CD4-positive, CD25-positive, alpha-beta regulatory T cell (primary cell): ENCODE data around the gene B3GNT9. TPM values are rescaled to one million over a fixed set of nuclear protein-coding genes. Genes with fewer than 3 reads are reported as not detected.

Source experiments
- ATAC-seq, 2 donors: fragments of 150-1000 bp; cut with Tn5 transposase; one replicate each; pipeline ENCODE4 v1.10.0; 2021; ENCODE audit warnings: low read depth in 2 of 2, moderate number of reproducible peaks in 2 of 2, moderate library complexity in 1 of 2
- DNase-seq, 3 donors: peaks; one replicate each; pipeline versions ENCODE4 v3.0.0 to v3.0.0-alpha.2; 2012 to 2022; ENCODE audit warnings: mixed read lengths in 1 of 3
- H3K27ac ChIP-seq: one replicate; pipeline ENCODE4 v1.7.0; 2013; ENCODE audit warnings: mild to moderate bottlenecking, low read length; ENCODE audit not compliant: insufficient read depth, poor library complexity, severe bottlenecking
- H3K27me3 ChIP-seq: one replicate; pipeline ENCODE4 v1.7.0; 2013; ENCODE audit warnings: low read length; ENCODE audit not compliant: control insufficient read depth, insufficient read depth
- H3K36me3 ChIP-seq: one replicate; pipeline ENCODE4 v1.7.0; 2013; ENCODE audit warnings: mild to moderate bottlenecking, low read length, moderate library complexity; ENCODE audit not compliant: control insufficient read depth, insufficient read depth
- H3K4me1 ChIP-seq: 2 replicates; pipeline ENCODE4 v1.7.0; 2013; ENCODE audit warnings: mild to moderate bottlenecking, low read length; ENCODE audit not compliant: insufficient read depth, control insufficient read depth, poor library complexity, severe bottlenecking
- H3K4me3 ChIP-seq: one replicate; pipeline ENCODE4 v1.7.0; 2013; ENCODE audit warnings: low read depth, mild to moderate bottlenecking, low read length, moderate library complexity
- H3K9me3 ChIP-seq, 2 experiments: 1 replicate in 1 of 2; 2 replicates in 1 of 2; pipeline ENCODE4 v1.7.0; 2013; ENCODE audit warnings: low read length in 2 of 2, mild to moderate bottlenecking in 1 of 2, moderate library complexity in 1 of 2; ENCODE audit not compliant: control insufficient read depth in 2 of 2
- H3K27ac Mint-ChIP-seq, 3 donors: one replicate each; pipeline ENCODE4 v1.8.0; 2020 to 2022; ENCODE audit warnings: mild to moderate bottlenecking in 3 of 3, mixed read lengths in 3 of 3, moderate library complexity in 2 of 3
- H3K27me3 Mint-ChIP-seq: one replicate; pipeline ENCODE4 v1.8.0; 2022; ENCODE audit warnings: mild to moderate bottlenecking, mixed read lengths
- H3K36me3 Mint-ChIP-seq: one replicate; pipeline ENCODE4 v1.8.0; 2020; ENCODE audit warnings: mixed read lengths
- H3K4me1 Mint-ChIP-seq, 4 donors: one replicate each; pipeline ENCODE4 v1.8.0; 2020 to 2022; ENCODE audit warnings: mixed read lengths in 4 of 4, mild to moderate bottlenecking in 1 of 4
- H3K4me3 Mint-ChIP-seq, 4 donors: one replicate each; pipeline ENCODE4 v1.8.0; 2020 to 2022; ENCODE audit warnings: mild to moderate bottlenecking in 4 of 4, mixed read lengths in 4 of 4, moderate library complexity in 3 of 4
- H3K9me3 Mint-ChIP-seq, 7 donors: one replicate each; pipeline ENCODE4 v1.8.0; 2020 to 2022; ENCODE audit warnings: mixed read lengths in 7 of 7, mild to moderate bottlenecking in 3 of 7, moderate library complexity in 2 of 7
- polyA plus RNA-seq, 4 donors: library from polyadenylated mRNA; unstranded; fragments of 300-500 nt; fragmentation: Illumina TruSeq; gene quantifications; one replicate each; pipeline ENCODE4 v1.2.3, GENCODE V29; 2021
- total RNA-seq: library from RNA; stranded (reverse); gene quantifications from one replicate; pipeline ENCODE4 v1.2.3, GENCODE V29; 2022

Gene B3GNT9
- total and polyA plus RNA-seq, 5 donors from 2014 or later = 0.44 to 3.4 (median 1.3) TPM

DNA sequence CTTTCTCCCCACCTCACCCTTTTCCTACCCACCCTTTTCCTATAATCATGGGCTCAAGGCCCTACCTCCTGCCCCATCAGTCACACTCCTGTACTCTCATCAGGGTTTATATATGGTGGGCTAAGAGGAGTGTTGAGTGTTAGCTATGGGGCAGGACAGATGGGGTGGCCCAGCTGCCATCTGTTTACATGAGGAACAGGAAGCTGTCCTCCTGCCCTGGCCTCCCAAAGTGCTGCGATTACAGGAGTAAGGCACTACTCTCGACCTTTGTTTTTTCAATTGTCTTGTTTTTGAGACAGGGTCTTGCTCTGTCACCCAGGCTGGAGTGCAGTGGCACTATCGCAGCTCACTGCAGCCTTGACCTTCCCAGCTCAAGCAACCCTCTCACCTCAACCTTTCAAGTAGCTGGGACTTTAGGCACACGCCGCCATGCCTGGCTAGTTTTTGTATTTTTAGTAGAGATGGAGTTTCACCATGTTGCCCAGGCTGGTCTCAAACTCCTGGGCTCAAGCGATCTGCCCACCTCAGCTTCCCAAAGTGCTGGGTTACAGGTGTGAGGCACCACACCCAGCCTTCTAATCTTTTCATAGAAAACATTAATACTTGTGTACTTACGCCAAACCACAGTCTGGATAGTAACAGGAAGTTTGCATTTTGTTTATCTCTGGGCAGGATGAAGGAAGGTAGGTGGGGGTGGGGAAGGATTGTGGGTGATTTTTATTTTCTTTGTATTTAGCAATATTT is 7.3 kb upstream of the B3GNT9 start:
- Mint-ChIP-seq H3K4me3 (peak overlapping the region; percentile 89 to 98 (median 95)), H3K36me3 (no peaks in the 10 kb centered on the region), H3K4me1 (peaks cover 10 to 71% (median 38%) of the 10 kb centered on the region in 4 donors), H3K9me3 (no peaks in the 10 kb centered on the region), H3K27ac (peak overlapping the region; percentile 79 to 96 (median 96)), H3K27me3 (peaks cover 21% of the 10 kb centered on the region)
- peak overlapping the region; percentile 89 for H3K27ac ChIP-seq
- H3K4me3 ChIP-seq = peak overlapping the region; percentile 77
- DNase-seq = peak in 1 of 3 donors; percentile 73
- no peak for ATAC-seq
- no peaks in the 10 kb centered on the region for H3K9me3 ChIP-seq
- peaks cover 63% of the 10 kb centered on the region for H3K4me1 ChIP-seq
- H3K36me3 ChIP-seq = no peaks in the 10 kb centered on the region
- peaks cover 3% of the 10 kb centered on the region for H3K27me3 ChIP-seq

DNA sequence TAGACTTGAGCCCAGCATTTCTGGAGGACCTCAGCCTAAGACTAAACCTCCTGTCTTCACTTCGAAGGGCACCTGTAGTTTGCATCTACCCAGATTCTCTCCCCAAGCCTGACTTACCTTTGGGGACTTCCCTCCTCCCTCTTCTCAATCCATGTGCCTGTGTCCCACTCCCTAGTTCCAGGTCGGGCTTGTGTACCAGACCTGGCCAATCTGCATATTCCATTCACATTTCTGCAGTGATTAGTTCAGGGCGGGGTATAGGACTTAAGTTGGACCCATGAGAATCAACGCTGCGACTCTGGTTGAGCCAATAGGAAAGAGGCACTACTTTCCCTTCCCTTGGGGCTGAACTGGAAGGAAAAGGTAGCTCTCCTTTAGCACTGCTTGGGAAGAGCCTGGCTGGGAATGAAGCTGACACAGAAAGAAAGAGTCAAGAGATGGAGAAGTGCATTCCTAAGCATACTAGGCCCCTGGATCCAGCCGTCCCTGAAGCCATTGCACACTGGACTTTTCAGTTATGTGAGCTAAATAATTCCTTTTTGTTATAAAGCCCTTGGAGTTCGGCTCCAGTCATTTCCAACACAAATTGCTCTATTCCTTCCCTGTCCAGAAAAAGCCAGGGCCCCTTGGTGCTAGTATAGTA is 6.4 kb upstream of the B3GNT9 start:
- Mint-ChIP-seq H3K27me3 (peaks cover 24% of the 10 kb centered on the region), H3K36me3 (no peaks in the 10 kb centered on the region), H3K27ac (peak overlapping the region; percentile 37 to 96 (median 79)), H3K9me3 (no peaks in the 10 kb centered on the region), H3K4me1 (peaks cover 8 to 71% (median 37%) of the 10 kb centered on the region in 4 donors), H3K4me3 (peak overlapping the region; percentile 89 to 98 (median 95))
- peaks cover 56% of the 10 kb centered on the region for H3K4me1 ChIP-seq
- H3K27me3 ChIP-seq = no peaks in the 10 kb centered on the region
- H3K27ac ChIP-seq = no peak overlapping the region
- H3K9me3 ChIP-seq = no peaks in the 10 kb centered on the region
- no peak overlapping the region for H3K4me3 ChIP-seq
- H3K36me3 ChIP-seq = no peaks in the 10 kb centered on the region
- DNase-seq (no peak), ATAC-seq (no peak)

DNA sequence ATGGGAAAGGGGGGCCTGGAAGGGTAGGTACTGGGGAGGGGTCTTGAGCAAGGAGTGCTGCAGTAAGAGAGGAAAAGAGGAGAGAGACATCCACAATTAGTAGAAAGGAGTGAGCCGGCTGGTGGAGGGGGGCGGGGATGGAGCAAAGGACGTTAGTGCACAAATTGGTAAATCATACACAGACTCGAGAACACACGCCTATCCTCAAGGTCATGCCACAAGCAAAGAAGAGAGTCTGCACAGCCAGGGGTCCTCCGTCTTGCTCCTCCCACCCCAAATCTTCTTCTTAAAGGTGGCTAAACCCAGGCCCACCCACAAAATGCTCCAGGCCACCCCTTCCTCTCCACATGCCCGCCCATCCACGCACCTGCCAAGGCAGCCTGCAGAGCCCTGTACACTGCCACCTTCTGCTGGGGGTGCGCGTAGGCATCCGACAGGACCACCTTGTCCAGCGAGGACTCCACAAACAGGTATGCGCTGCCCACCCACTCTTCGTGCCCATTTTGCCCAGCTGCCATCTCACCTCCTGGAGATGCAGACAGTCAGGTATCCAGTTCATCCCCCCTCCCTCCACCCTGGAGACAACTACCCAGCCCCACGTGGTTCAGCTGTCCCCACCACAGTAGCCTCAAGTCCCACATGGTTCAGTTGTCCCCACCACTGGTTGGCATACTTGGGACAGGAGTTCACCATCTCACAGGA is 5.5 kb upstream of the B3GNT9 start:
- peak overlapping the region in 2 of 4 donors; percentile 46 to 98 for H3K4me3 Mint-ChIP-seq
- H3K4me1 ChIP-seq = peaks cover 56% of the 10 kb centered on the region
- no peak for DNase-seq
- H3K27me3 ChIP-seq = no peaks in the 10 kb centered on the region
- no peaks in the 10 kb centered on the region for H3K36me3 Mint-ChIP-seq
- no peak for ATAC-seq
- H3K4me3 ChIP-seq = no peak overlapping the region
- no peak overlapping the region for H3K27ac ChIP-seq
- no peaks in the 10 kb centered on the region for H3K9me3 ChIP-seq
- H3K9me3 Mint-ChIP-seq = no peaks in the 10 kb centered on the region
- H3K36me3 ChIP-seq = no peaks in the 10 kb centered on the region
- H3K27me3 Mint-ChIP-seq = peaks cover 19% of the 10 kb centered on the region
- peak overlapping the region in 2 of 3 donors; percentile 26 to 52 for H3K27ac Mint-ChIP-seq
- peaks cover 6 to 68% (median 39%) of the 10 kb centered on the region in 4 donors for H3K4me1 Mint-ChIP-seq

DNA sequence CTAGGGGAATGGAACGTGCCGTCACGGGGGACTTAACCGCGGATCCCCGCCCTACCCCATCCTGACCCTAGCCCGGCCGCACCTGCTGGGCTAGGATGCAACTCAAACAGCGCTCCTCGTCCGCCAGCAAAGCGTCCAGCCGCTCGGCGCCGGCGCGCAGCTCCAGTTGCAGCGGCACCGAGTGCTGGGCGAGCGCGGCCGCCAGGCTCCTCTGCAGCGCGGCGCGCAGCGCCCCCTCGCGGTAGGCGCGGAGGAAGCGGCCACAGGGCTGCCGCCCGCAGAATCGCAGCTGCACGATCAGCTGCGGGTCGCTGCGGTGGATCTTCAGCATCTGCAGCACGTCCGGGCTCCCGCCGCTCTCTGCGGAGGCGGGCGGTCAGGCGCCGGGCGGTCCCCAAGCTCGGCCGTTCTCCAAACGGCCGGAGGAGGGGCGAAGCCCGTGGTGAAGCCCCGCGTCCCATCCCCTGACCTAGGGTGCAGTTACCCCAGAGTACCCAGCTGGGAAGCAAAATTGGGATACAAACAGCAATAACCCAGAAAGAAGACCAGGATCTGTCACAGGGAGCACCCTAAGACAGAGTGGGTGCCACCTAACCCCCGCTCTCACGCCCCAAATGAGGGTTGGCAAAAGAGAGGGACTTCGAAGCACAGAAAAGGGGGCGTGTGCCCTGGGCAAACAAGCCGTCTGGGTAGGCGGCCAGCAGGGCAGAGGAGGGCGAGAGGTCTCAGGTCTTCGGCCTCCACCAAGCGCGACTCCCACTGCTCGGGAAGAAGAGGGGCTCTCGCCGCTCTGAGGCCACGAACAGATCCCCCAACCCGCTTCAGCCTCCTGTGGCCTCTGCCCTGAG is 4.7 kb upstream of the B3GNT9 start:
- Histone ChIP-seq H3K27me3 (no peaks in the 10 kb centered on the region), H3K9me3 (no peaks in the 10 kb centered on the region), H3K36me3 (no peaks in the 10 kb centered on the region), H3K4me3 (no peak overlapping the region), H3K27ac (no peak overlapping the region), H3K4me1 (peaks cover 57% of the 10 kb centered on the region)
- Mint-ChIP-seq H3K27me3 (peaks cover 14% of the 10 kb centered on the region), H3K4me3 (peak overlapping the region; percentile 61 to 82 (median 71)), H3K27ac (peak overlapping the region in 1 of 3 donors; percentile 26), H3K4me1 (peaks cover 0 to 66% (median 37%) of the 10 kb centered on the region in 4 donors), H3K9me3 (no peaks in the 10 kb centered on the region), H3K36me3 (no peaks in the 10 kb centered on the region)
- peak; percentile 45 to 50 for ATAC-seq
- DNase-seq = peak; percentile 67 to 83 (median 80)

- Mint-ChIP-seq H3K4me3 (peak overlapping the region in 2 of 4 donors; percentile 61 to 82), H3K27me3 (peaks cover 11% of the 10 kb centered on the region), H3K4me1 (peaks cover 0 to 60% (median 35%) of the 10 kb centered on the region in 4 donors), H3K9me3 (no peaks in the 10 kb centered on the region), H3K27ac (no peak overlapping the region), H3K36me3 (no peaks in the 10 kb centered on the region)
- H3K36me3 ChIP-seq = no peaks in the 10 kb centered on the region
- no peak overlapping the region for H3K27ac ChIP-seq
- no peaks in the 10 kb centered on the region for H3K27me3 ChIP-seq
- ATAC-seq (no peak), DNase-seq (no peak)
- H3K4me3 ChIP-seq = no peak overlapping the region
- H3K9me3 ChIP-seq = no peaks in the 10 kb centered on the region
- H3K4me1 ChIP-seq = peaks cover 59% of the 10 kb centered on the region
These were observed 3.9 kb upstream of the B3GNT9 start for GRCh38 chr16:67154578-67155294.

DNA sequence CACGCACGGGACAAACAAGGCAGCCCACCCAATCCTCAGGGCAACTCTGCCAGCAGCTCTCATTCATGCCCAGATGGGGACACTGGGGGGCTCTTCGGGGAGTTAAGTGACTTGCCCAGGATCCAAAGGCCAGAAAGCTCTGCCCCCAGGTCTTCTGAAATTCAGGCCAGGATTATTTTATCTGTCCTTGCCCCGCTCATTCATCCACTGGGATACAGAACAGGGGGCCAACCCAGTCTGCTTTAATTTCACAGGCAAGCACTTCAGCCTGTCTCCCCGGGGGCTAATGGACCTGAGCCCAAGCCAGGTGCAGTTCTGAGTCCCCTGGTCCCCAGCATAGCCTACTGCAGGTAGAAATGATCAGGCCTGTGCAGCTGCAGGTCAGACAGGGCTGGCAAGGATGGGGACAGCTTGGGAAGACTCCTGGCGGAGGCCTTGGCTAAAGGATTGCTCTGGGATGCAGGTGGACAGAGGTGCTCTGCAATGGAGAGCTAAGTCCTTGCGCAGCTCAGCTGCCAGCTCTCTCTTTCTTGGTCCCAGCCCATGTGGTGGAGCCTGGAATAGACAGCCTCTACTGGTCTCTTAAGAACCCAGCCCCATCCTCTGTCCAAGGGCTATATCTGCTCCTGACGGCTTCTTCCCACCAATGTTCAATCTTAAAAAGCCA is 766 bp upstream of the B3GNT9 start:
- H3K27ac ChIP-seq = no peak overlapping the region
- peaks cover 36% of the 10 kb centered on the region for H3K4me1 ChIP-seq
- no peaks in the 10 kb centered on the region for H3K9me3 ChIP-seq
- no peak overlapping the region for H3K4me3 ChIP-seq
- H3K9me3 Mint-ChIP-seq = no peaks in the 10 kb centered on the region
- H3K4me1 Mint-ChIP-seq = peaks cover 0 to 36% (median 18%) of the 10 kb centered on the region in 4 donors
- H3K36me3 Mint-ChIP-seq = peaks cover 16% of the 10 kb centered on the region
- H3K27ac Mint-ChIP-seq = peak overlapping the region in 1 of 3 donors; percentile 56
- peaks cover 11% of the 10 kb centered on the region for H3K36me3 ChIP-seq
- H3K27me3 ChIP-seq = no peaks in the 10 kb centered on the region
- peaks cover 16% of the 10 kb centered on the region for H3K27me3 Mint-ChIP-seq
- H3K4me3 Mint-ChIP-seq = peak overlapping the region; percentile 27 to 75 (median 59)
- no peak for ATAC-seq
- DNase-seq = no peak
